ENCODE results near the gene NR2F6.
A peak's percentile ranks its signal among the peaks of the same experiment; 100 is the strongest.

Gene NR2F6

DNA sequence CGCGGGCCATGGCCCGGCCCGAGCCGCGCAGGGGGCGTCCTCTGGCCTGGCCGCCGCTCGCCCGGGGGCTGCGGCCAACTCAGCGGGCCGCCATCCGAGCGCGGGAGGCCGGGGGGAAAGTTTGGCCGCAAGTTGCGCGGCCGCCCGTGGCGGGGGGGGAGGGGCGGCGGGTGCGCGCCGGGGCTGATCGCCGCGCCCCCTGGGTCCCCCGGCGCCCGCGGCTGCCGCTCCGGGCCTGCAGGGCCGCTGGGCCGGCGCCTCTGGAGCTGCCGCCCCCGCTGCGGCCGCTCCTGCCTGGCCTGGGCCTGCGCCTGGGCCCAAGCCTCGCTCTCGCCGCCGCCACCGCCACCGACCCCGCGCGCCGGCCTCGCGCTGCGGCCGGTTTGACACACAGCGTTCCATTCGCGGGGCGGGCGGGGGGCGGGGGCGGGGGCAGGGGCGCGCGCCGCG, at the start of gene NR2F6:
Gene NR2F6, minus strand, starts transcription at position 385 of the 450 bp plus-strand sequence. CDS start 699 bp downstream, outside the sequence.
- TF ChIP-seq POLR2A (IDR thresholded peaks at IDR 0.05; ENCODE audit: low read length) (no peak), GATA1 (IDR thresholded peaks at IDR 0.05; ENCODE audit: low read depth, low read length) (no peak)
- peak in 1 of 2 experiments; percentile 82 for DNase-seq

DNA sequence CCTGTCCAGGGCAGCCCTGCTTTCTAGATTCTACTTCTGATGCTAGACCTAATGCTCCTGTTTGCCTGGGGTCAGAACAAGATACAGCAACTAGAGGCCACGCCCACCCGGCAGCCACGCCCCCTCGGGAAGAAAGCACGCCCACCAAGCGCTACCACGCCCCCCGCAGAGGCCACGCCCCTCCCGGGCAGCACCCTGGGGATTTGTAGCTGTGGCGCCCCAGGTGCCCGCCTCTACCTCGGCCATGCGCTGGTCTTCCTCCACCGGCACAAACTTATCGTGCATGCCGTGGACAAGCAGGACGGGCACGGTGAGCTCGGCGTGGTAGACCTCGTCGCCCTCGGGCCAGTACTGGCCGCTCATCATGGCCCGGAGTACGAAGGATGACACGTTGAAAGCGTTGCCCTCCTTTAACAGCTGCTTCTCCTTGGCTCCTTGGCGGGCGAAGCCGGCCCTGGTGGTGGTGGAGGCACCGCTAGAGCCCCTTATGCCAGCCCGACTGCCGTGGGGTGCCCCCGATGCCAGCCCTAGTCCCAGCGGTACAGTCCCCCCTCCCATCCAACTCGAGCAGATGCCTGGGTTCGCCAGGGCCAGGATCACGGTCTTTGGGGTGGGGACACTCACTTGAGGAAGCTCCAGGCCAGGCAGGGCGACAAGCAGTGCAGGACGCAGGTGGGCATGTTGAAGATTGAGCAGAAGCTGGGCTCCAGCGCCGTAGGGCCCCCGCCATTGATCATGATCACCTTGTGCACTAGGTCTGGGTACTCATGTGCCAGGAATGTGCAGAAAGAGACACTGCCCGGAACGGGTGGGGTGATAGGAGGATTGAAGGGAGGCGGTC, 48.6 kb upstream of the NR2F6 start:
- TF ChIP-seq POLR2A (IDR thresholded peaks at IDR 0.05; ENCODE audit: low read length): no peak
- no peak for TF ChIP-seq GATA1 (IDR thresholded peaks at IDR 0.05; ENCODE audit: low read depth, low read length)
- peak; percentile 77 to 83 for DNase-seq

DNA sequence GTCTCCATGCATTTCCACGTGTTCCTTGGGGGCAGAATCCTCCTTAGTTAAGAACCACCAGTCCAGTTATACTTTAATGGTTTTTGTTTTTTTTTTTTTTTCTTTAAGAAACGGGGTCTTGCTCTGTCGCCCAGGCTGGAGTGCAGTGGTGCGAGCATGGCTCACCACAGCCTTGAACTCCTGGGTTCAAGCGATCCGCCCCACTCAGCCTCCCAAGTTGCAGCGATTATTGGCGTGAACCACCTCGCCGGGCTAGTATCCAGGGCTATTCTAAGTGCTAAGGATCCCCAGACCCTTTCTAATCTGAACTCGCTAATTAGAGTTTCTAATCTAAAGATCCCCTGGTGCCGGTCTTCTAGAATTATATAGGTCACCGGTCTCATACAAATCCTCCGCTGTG, 47.9 kb upstream of the NR2F6 start:
- DNase-seq: no peak
- TF ChIP-seq GATA1 (IDR thresholded peaks at IDR 0.05; ENCODE audit: low read depth, low read length) (no peak), POLR2A (IDR thresholded peaks at IDR 0.05; ENCODE audit: low read length) (no peak)

DNA sequence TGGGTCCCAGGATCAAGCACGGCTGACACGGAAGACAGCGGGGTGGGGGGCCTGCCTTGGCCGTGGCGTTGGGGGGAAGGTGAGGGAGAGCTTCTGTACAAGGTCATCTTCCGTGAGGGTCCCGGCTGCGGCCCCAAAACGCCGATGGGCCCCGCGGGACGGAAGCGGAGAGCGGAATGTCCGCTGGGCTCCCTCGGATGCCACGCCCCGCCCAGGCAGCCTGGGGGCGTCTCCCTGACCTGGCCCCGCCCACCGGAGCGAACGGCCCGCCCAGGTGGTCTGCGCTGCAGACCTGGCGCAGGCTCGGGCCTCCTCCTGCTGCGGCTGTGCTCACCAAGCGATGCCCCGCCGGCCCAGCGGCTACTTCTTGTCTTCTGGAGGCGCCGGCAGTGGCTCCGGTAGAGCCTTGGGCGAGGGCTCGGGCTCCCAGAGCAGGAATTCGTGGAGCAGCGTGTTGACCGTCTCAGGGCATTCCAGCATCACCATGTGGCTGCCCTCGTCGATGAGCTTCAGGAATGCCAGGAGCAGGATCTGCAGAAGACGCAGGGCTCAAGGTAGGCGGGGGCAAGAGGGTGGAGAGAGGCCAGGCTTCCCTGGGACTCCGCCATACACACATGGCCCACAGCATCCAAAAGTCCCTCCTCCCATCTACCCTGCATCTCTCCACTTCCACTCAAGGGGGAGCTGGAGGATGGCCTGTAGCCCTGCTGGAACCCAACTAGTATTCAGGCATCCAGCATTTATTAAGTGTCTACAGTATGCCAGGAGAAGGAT, 46.8 kb upstream of the NR2F6 start:
- TF ChIP-seq GATA1 (IDR thresholded peaks at IDR 0.05; ENCODE audit: low read depth, low read length) (no peak), POLR2A (IDR thresholded peaks at IDR 0.05; ENCODE audit: low read length) (peak; percentile 60)
- peak; percentile 87 to 88 for DNase-seq

DNA sequence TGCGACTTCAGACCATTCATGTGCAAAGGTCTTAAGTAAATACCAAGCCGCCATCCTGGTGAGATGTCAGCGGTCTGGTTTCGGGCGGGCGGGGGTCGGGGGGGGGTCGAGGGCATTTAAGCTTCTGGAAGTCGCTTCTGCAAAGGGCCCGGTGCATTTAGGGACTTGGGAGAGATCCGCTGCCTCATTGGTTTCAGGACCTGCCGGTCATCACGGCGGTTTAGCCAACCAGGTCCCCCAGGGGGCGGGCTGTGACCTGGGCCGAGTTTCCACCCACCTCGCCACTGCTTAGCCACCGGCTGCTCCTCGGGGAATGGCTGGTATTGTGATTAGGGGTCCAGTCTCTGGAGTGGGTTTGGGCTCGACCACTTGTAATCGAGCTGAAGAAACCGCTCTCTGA, 43.8 kb upstream of the NR2F6 start:
- peak; percentile 82 to 86 for DNase-seq
- TF ChIP-seq GATA1 (IDR thresholded peaks at IDR 0.05; ENCODE audit: low read depth, low read length): no peak
- TF ChIP-seq POLR2A (IDR thresholded peaks at IDR 0.05; ENCODE audit: low read length): no peak

DNA sequence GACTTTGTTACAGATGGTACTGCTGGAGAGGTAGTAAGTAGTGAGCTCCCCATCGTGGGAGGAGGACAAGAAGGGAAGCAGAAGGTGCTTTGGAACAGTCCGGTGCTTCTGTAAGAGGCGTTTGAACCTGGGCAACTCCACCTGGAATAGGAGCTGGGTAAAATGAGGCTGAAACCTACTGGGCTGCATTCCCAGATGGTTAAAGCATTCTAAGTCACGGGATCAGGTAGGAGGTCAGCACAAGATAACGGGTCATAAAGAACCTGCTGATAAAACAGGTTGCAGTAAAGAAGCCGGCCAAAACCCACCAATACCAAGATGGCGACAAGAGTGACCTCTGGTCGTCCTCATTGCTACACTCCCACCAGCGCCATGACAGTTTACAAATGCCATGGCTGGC, 41.0 kb upstream of the NR2F6 start:
- no peak for DNase-seq
- TF ChIP-seq GATA1 (IDR thresholded peaks at IDR 0.05; ENCODE audit: low read depth, low read length) (no peak), POLR2A (IDR thresholded peaks at IDR 0.05; ENCODE audit: low read length) (no peak)

DNA sequence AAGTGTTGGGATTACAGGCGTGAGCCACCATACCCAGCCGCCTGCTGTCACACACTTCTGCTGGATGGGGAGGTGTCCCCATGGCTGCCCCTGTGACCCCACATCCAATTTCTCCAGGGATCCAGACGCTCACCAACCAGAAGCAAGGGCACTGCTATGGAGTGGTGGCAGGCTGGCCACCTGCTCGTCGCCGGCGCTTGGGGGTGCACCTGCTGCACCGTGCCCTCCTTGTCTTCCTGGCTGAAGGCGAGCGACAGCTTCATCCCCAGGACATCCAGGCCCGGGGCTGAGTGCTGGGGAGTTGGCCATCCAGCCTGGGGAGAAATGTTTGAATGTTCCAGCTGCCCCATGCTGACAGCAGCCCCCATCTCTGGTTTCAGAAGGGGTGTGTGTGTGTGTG, 40.5 kb upstream of the NR2F6 start:
- no peak for DNase-seq
- TF ChIP-seq POLR2A (IDR thresholded peaks at IDR 0.05; ENCODE audit: low read length) (no peak), GATA1 (IDR thresholded peaks at IDR 0.05; ENCODE audit: low read depth, low read length) (no peak)

DNA sequence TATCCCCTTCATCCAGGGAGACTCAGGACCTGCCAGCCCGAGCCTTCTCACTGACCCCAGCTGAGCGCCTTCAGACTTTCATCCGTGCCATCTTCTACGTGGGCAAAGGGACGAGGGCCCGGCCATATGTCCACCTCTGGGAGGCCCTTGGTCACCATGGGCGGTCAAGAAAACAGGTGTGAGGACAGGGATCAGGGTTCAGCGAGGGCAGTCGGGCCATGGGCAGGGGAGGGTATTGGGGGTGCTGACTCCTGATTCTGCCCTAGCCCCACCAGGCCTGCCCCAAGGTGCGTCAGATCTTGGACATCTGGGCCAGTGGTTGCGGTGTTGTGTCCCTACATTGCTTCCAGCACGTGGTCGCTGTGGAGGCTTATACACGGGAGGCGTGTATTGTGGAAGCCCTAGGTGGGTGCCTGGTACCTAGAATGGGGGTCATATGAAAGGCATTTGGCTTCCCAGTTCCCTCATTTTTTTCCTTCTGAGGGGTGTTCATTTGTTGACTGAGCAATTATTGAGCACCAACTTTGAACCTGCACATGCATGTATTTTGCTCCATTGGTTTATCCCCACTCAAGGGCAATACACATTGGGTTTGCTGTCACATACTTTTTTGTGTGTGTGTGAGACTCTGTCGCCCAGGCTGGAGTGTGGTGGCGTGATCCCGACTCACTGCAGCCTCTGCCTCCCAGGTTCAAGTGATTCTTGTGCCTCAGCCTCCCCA, 39.9 kb upstream of the NR2F6 start:
- DNase-seq: no peak
- TF ChIP-seq GATA1 (IDR thresholded peaks at IDR 0.05; ENCODE audit: low read depth, low read length) (no peak), POLR2A (IDR thresholded peaks at IDR 0.05; ENCODE audit: low read length) (no peak)

DNA sequence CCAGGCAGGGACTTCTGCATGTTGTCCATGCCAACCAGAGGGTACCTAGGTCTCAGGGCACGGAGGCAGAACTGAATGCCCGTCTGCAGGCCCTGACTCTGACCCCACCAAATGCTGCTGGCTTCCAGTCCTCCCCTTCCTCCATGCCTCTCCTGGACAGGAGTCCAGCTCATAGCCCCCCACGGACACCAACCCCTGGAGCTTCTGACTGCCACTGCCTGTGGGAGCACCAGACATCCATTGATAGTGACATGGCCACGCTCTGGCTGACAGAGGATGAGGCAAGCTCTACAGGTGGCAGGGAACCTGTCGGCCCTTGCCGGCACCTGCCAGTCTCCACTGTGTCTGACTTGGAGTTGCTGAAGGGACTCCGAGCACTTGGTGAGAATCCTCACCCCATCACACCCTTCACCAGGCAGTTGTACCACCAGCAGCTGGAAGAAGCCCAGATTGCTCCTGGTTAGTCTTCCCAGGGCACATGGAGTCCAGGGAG, 37.8 kb upstream of the NR2F6 start:
- TF ChIP-seq GATA1 (IDR thresholded peaks at IDR 0.05; ENCODE audit: low read depth, low read length) (no peak), POLR2A (IDR thresholded peaks at IDR 0.05; ENCODE audit: low read length) (no peak)
- DNase-seq: no peak

DNA sequence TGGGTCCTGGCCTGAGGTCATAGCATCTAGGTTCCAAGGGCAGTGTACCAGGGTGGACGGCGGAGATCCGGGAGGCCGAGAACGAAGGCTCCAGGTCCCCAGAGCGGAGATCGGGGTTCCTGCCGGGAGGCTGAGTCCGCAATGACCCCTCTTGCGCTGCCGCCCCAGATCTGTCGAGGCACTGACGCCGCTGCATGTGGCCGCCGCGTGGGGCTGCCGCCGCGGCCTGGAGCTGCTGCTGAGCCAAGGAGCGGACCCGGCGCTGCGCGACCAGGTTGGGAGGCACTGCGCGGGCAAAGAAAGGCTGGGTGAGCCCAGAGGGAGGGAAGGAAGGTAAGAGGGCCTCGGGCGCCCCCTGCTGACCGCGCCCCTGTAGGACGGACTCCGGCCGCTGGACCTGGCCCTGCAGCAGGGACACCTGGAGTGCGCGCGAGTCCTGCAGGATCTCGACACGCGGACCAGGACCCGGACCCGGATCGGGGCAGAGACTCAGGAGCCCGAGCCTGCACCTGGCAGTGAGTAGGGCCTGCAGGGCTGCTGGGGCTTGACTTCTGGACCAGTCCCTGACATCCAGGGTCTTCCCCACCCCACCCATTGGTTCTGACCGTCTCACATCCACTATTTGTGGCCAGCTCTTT, 36.9 kb upstream of the NR2F6 start:
- peak; percentile 91 to 95 for DNase-seq
- TF ChIP-seq GATA1 (IDR thresholded peaks at IDR 0.05; ENCODE audit: low read depth, low read length) (no peak), POLR2A (IDR thresholded peaks at IDR 0.05; ENCODE audit: low read length) (peak; percentile 74)

DNA sequence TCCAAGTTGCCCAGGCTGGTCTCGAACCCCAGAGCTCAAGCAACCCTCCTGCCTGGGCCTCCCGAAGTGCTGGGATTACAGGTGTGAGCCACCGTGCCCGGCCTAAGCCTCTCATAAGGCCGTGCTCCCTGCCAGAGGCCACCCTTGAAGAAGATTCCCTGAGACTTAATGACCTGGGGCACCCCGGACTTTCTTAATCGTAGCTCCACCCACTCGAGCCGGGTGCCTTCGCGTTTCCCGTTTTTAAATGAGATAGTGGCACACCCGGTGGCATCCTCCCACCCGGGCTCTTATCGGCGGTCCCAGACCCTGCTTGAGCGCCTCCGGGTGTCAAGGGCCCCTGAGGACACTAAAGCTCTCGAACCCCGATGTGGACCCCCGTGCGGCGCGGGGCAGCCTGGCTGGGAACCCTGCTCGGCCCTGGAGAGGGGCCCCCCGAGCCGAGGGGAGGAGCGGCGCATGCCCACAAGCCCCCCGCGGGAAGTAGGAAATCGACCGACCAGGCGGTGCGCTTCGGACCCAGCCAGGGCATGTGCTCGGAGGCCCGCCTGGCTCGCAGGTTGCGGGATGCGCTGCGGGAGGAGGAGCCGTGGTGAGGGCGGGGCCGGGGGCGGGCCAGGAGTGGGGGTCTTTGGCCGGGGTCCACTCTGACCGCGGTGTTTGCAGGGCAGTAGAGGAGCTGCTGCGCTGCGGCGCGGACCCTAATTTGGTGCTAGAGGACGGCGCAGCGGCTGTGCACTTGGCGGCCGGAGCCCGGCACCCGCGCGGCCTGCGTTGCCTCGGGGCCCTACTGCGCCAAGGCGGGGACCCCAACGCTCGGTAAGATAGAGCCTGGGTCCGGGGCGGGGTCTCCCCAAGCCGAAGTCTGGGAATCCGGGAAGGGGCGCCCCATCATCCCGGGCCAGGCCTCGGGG, 35.9 kb upstream of the NR2F6 start, which contains the start of gene ANKLE1:
Gene ANKLE1, plus strand, starts transcription at position 511 of the 914 bp plus-strand sequence. Its CDS starts 20 bp downstream, at position 531.
- peak; percentile 58 for TF ChIP-seq GATA1 (IDR thresholded peaks at IDR 0.05; ENCODE audit: low read depth, low read length)
- peak; percentile 73 for TF ChIP-seq POLR2A (IDR thresholded peaks at IDR 0.05; ENCODE audit: low read length)
- DNase-seq: peak; percentile 96 to 98

DNA sequence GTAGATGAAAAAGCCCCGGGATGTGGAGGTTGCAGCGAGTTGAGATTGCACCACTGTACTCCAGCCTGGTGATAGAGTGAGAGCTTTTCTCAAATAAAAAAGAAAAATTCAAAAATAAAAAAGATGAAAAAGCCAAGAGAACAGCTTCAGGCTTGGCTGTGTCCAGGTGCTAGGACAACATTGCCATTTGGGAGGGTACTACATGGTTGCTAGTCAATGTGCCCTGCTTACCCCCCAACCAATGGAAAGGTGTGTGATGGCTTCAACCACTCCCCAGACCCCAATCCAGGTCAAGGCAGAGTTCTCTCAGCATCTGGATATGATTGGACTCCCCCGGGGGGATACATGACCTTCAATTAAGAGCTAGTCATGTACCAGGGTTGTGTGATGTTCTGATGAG, 33.7 kb upstream of the NR2F6 start:
- TF ChIP-seq GATA1 (IDR thresholded peaks at IDR 0.05; ENCODE audit: low read depth, low read length) (no peak), POLR2A (IDR thresholded peaks at IDR 0.05; ENCODE audit: low read length) (no peak)
- DNase-seq: no peak
